Rectal smooth muscle tissue (tissue), 1 donor: ENCODE data around the gene RIIAD1.
A peak's percentile ranks its signal among the peaks of the same experiment; 100 is the strongest.
"Not testable (repeated sequence)": the region's sequence is repeated elsewhere in the genome, so short reads cannot be mapped to it uniquely, and the experiment has no call there.

ENCODE experiments used
- H3K27ac ChIP-seq: one replicate; pipeline ENCODE4 v1.7.0; 2013; ENCODE audit warnings: low read depth, low read length, inconsistent platforms
- H3K27me3 ChIP-seq: one replicate; pipeline ENCODE4 v1.7.0; 2013; ENCODE audit warnings: low read length; ENCODE audit not compliant: control insufficient read depth, insufficient read depth
- H3K36me3 ChIP-seq: one replicate; pipeline ENCODE4 v1.7.0; 2013; ENCODE audit warnings: low read length; ENCODE audit not compliant: control insufficient read depth, insufficient read depth
- H3K4me1 ChIP-seq: one replicate; pipeline ENCODE4 v1.7.0; 2013; ENCODE audit warnings: low read length; ENCODE audit not compliant: control insufficient read depth, insufficient read depth
- H3K4me3 ChIP-seq: one replicate; pipeline ENCODE4 v1.7.0; 2013; ENCODE audit warnings: low read length
- H3K9ac ChIP-seq: one replicate; pipeline ENCODE4 v1.7.0; 2013; ENCODE audit warnings: low read length

RIIAD1 gene

DNA sequence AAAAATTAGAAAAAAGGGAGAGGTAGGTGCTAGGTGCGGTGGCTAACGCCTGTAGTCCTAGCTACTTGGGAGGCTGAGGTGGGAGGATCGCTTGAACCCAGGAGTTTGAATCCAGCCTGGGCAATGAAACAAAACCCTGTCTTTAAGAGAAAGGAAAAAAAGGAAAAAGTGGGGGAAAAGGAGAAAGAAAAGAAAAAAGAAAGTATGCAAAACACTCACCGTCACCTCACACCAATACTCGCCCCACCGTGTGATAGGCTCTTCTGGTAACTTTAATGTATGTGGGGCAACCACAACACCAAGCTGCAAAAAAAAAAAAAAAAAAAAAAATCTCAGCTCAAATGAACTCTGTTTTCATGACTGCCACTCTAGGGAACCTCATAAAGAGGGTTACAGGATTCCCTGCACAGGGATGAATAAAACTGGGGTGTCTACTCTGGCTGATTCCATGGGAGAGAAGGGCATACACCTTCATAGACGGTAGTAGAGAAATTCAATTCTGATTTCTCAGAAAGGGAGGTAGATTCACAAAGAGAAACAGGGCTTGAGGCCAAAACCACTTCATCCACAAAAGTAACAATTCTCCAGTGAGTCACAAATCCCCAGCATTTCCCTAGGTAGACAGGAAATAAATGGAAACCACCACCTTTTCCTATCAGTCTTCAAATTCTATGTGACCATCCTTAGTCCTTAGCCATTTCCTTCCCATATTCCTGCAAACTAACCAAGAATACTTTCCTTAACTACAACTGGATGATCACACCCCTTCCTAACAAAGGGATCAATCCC, 39.5 kb downstream of the RIIAD1 start:
- Histone ChIP-seq H3K27ac (no peak overlapping the region), H3K4me1 (peaks cover 5% of the 10 kb centered on the region), H3K36me3 (peaks cover 20% of the 10 kb centered on the region), H3K27me3 (no peaks in the 10 kb centered on the region), H3K9ac (no peak overlapping the region), H3K4me3 (no peak overlapping the region)

DNA sequence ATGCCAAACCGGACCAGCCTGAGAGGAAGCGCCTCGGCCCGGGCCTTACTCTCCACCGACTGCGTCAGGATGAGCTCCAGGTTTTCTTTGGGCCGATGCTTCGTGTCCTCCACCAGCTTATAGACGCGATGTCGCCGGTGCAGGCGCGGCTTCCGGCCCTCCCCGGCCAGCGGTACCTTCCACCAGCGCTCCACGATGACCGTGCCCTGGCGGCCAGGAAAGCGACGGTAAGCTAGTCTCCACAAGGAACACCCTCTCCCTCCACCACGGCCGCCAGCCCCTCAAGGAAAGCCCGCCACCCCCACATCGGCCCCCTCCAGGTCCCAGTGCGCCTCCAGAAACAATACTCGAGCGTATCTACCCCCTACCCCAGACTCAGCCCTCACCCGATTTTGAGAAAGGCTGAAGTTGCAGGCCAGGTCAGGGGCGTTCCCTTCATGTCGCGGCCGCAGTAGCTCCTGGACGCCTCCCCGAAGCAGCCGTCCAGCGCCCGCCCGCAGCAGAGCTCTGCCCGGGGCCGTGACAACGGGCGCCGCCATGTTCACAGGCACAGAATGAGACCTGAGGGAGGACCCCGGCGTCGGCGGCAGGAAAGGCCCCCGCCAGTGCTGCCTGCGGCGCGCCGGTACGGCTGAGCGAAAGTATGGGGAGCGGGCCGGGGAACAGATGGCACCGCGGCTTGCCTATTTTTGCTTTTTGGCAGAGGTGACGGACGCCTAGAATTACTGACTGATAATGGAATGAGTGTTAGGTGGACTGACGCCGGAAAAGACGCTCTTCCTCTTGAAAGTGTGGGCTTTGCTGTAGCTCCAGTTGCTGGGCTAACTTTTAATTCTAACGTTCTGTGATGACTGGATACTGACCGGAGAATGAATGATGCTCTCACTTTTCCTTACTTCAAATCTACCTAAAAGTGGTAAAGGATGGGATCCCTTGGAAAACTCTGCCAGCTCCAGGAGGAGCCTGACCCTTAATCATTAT, 41.9 kb downstream of the RIIAD1 start, which contains the start of gene MRPL9:
TSS of gene MRPL9 (minus strand) at position 556 of the 981 bp plus-strand sequence. CDS start at position 539, 17 bp downstream.
- Histone ChIP-seq H3K27me3 (no peaks in the 10 kb centered on the region), H3K9ac (peak within 1 kb of the TSS; percentile 82), H3K4me3 (peak within 1 kb of the TSS; percentile 89), H3K27ac (peak within 1 kb of the TSS; percentile 89), H3K36me3 (peaks cover 18% of the 10 kb centered on the region), H3K4me1 (peaks cover 5% of the 10 kb centered on the region)

DNA sequence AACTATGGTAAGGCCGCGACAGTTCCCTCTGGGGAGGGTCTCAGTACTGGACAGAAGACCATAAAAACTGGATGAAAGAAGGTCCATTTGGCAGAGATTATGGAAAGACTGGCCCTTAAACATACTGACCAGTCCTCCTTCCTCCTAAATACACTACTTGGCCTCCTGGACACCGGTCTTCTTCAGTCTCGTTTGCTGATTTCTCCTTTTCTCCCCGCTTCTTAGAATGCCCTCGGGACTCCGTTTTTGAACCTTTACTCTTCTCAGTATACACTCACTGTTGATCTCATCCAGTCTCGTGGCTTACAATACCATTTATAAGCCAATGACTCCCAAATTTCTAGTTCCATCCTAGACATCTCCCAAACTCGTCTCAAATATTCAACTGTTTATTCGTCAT, 42.7 kb downstream of the RIIAD1 start:
- Histone ChIP-seq H3K4me1 (peaks cover 5% of the 10 kb centered on the region), H3K4me3 (peak overlapping the region; percentile 89), H3K9ac (peak overlapping the region; percentile 82), H3K27me3 (no peaks in the 10 kb centered on the region), H3K36me3 (peaks cover 14% of the 10 kb centered on the region), H3K27ac (peak overlapping the region; percentile 89)

DNA sequence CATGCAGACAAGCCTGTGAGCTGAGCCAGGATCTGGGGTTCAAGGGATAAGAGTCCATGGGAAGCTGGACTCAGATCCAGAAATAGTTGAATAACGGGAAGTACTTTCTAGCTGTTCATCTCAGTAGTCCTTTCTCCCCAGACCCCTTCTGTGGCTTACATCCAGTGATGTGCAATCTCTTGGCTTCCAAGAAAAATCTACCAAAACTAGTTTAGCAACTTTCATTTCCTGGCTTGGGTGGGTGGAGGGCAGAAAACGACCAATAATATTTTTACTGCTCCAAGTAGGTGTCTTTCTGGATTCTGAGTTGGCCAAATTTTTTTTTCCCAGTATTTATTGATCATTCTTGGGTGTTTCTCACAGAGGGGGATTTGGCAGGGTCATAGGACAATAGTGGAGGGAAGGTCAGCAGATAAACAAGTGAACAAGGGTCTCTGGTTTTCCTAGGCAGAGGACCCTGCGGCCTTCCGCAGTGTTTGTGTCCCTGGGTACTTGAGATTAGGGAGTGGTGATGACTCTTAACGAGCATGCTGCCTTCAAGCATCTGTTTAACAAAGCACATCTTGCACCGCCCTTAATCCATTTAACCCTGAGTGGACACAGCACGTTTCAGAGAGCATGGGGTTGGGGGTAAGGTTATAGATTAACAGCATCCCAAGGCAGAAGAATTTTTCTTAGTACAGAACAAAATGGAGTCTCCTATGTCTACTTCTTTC, 47.2 kb downstream of the RIIAD1 start:
- not testable (repeated sequence) for H3K27ac ChIP-seq, H3K27me3 ChIP-seq, H3K4me3 ChIP-seq, H3K4me1 ChIP-seq, H3K9ac ChIP-seq, H3K36me3 ChIP-seq

DNA sequence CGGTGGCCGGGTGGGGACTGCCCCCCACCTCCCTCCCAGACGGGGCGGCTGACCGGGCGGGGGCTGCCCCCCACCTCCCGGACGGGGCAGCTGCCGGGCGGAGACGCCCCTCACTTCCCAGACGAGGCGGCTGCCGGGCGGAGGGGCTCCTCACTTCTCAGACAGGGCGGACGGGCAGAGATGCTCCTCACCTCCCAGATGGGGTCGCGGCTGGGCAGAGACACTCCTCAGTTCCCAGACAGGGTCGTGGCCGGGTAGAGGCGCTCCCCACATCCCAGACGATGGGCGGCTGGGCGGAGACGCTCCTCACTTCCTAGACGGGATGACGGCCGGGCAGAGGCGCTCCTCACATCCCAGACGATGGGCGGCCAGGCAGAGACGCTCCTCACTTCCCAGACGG, 47.9 kb downstream of the RIIAD1 start:
- not testable (repeated sequence) for H3K4me3 ChIP-seq, H3K4me1 ChIP-seq, H3K36me3 ChIP-seq, H3K27ac ChIP-seq, H3K27me3 ChIP-seq, H3K9ac ChIP-seq

DNA sequence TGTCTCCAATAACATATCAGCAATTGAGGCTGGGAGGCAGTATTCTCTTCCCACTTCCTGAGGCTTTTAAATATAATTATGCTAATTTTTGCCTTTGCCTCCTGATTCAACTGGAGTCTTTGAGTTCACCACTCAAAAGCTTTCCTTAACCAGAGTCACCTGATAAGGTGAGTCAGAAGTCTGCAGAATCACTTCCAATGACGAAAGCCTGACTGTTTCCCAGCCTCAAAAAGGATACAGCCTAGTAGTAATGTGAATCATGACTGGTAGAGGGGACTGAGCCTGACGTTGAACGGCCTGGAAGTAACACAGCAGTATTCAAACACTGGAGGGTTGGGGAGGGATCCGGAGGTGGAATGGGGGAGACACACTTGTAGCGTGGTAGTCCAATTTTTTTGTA, 52.4 kb downstream of the RIIAD1 start:
- Histone ChIP-seq H3K36me3 (peaks cover 5% of the 10 kb centered on the region), H3K4me3 (no peak overlapping the region), H3K27me3 (no peaks in the 10 kb centered on the region), H3K27ac (no peak overlapping the region), H3K9ac (no peak overlapping the region), H3K4me1 (no peaks in the 10 kb centered on the region)

DNA sequence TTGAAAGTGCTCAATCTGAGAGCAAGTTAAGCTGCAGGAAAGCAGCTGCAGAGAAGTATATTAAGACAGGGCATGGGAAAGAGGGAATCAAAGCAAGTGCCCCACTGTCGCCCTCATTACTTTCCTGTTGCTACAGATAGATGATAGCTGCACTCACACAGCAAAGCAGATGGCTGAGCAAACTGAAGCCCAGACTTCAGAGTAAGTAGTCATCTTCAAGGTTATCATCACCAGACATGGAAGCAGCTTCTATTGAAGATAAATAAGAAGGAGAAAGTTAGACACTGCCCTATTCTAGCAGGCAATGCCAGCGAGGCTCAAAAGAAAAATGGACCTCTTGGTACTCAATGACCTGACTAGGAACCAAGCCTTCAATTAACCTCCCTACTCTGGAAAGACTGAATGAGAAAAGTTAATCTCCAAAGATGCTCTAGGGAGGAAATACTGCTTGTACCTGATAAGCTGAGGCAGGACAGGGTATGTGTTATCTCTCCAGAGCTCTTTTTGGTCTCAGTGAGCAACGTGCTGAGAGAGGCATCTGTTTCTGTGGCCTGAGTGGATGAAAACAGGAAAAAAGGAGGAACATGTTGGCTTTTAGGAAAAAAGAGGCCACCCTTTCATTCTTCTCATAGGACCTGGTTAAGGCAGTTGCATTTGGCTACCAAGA, 53.1 kb downstream of the RIIAD1 start:
- H3K4me1 ChIP-seq, result no peaks in the 10 kb centered on the region

DNA sequence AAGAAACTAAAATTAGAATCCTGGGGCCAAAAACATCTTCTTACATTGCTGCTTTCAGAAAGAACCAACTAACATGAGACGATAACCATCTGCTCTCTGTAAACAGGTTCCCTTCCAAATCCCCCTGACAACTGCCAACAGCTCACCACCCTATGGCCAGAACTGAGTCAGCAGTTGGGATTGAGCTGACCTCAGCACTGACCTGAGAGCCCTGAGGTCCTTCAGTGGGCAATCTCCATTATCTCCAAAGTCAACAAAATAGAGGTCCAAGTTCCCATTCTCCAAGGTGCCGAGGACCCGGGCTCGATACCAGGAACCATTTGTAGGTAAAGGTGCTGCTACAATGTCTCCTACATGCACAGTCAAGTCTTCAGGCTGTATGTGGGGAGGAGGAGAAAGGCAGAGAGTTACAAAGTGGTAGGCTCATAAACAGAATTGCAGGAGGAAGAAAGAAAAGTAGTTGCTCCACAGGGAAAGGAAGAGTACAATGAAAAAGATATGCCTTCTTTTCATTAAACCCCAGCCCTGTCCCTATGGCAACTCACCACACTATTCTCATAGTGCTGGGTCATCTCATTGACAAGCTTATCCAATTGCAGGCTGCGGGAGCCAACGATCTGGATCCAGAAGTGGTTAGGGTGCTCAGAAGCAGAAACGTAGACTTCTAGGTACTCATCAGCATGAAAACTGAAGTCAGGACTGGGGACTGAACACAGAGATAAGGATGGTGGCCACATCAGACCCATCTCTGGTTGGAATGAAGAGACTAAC, 54.8 kb downstream of the RIIAD1 start:
- H3K9ac ChIP-seq, result no peak overlapping the region
- no peak overlapping the region for H3K4me3 ChIP-seq
- no peaks in the 10 kb centered on the region for H3K4me1 ChIP-seq
- no peaks in the 10 kb centered on the region for H3K27me3 ChIP-seq
- no peak overlapping the region for H3K27ac ChIP-seq
- peaks cover 5% of the 10 kb centered on the region for H3K36me3 ChIP-seq

More for the DNA sequence above, 53.1 kb downstream of the RIIAD1 start:
- H3K4me3 ChIP-seq, result no peak overlapping the region
- no peaks in the 10 kb centered on the region for H3K27me3 ChIP-seq
- H3K36me3 ChIP-seq, result peaks cover 5% of the 10 kb centered on the region
- no peak overlapping the region for H3K27ac ChIP-seq
- no peak overlapping the region for H3K9ac ChIP-seq

DNA sequence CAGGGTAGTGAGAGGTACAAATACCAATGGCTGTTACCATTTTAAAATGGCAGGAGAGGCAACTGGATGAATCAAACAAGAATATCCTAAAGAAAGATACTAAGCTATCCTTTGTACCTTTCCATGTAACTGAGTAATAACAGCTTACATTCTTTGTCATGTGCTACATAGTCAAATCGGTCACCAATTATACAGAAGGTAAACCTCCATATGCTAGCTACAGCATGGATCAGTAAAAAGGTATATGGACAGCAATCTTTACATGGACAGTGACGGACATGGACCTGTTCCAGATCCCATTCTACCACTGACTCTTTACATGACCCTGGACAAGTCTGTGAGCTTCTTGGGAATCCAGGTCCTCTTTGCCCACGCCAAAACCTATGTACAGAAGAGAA, 55.3 kb downstream of the RIIAD1 start:
- H3K4me1 ChIP-seq, result no peaks in the 10 kb centered on the region
- H3K4me3 ChIP-seq, result no peak overlapping the region
- H3K27ac ChIP-seq, result no peak overlapping the region
- peaks cover 5% of the 10 kb centered on the region for H3K36me3 ChIP-seq
- no peaks in the 10 kb centered on the region for H3K27me3 ChIP-seq
- H3K9ac ChIP-seq, result no peak overlapping the region

DNA sequence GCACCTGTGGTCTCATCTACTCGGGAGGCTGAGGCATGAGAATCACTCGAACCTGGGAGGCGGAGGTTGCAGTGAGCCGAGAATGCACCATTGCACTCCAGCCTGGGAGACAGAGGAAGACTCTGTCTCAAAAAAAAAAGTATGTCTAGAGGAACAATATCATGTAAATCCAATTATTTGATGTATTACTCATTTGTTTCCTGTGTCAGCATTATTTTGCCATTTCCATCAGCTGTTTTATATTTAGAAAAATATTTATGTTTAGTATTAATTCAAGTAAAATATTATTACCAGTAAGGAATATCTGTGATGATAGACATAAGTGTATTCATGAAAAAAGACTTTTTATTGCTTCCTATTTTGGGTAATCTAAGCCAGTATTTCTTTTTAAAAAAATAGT, 56.0 kb downstream of the RIIAD1 start:
- Histone ChIP-seq H3K9ac (no peak overlapping the region), H3K36me3 (peaks cover 5% of the 10 kb centered on the region), H3K4me1 (no peaks in the 10 kb centered on the region)

More for the DNA sequence above, 56.0 kb downstream of the RIIAD1 start:
- Histone ChIP-seq H3K27me3 (no peaks in the 10 kb centered on the region), H3K4me3 (no peak overlapping the region), H3K27ac (no peak overlapping the region)
